ENCODE results near the gene KCNIP4. TPM values are rescaled to one million over a fixed set of nuclear protein-coding genes. Genes with fewer than 3 reads are reported as not detected.

The KCNIP4 gene
- total and polyA plus RNA-seq, 2 of the 8 experiments (the other 6 are each of a cell fraction or from before 2014, with no cell fraction given), result 0.06 TPM; not detected in 1

DNA sequence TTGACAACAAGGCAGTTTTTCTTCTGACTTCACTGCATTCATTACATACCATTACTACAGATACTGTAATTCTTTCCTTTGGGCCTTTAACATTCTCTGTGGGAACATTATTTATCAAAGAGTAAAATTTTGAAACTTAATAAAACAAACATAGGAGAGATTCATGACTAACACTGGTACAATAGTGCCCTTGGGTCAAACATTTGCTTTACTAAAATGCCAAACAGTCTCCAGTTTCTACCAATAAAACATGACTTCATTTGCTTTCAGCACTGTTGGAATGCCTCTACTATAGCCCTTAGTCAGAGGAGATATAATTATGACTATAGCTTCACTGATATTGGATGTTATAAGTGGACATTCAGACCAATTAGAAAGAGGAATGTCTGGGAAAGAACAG is 766.9 kb downstream of the KCNIP4 start:
- no peak for DNase-seq (ENCODE audit: low read depth in 1 of 2, low spot score in 2 of 2)
- Histone ChIP-seq H4K5ac (ENCODE audit: insufficient read length, low read depth, low read length) (no peak overlapping the region), H2BK12ac (ENCODE audit: low read depth, low read length) (no peak overlapping the region), H3K56ac (replicated peaks; ENCODE audit: insufficient read length, low read depth, low read length) (no peak overlapping the region), H3K23ac (ENCODE audit: insufficient read length) (no peak overlapping the region), H3K4me2 (ENCODE audit: insufficient read depth in 1 of 2, low read depth in 2 of 2, low read length in 2 of 2) (no peak overlapping the region), H3K4me1 (replicated peaks in 1 of 4; ENCODE audit: control insufficient read depth in 3 of 4, insufficient read depth in 4 of 4, low read length in 3 of 4) (no peaks in the 10 kb centered on the region), H3K9me3 (ENCODE audit: insufficient read depth in 2 of 2, low read depth in 1 of 2, low read length in 1 of 2) (no peaks in the 10 kb centered on the region), H3K18ac (ENCODE audit: extremely low read depth, low read length) (no peak overlapping the region), H3K23me2 (ENCODE audit: low read depth, low read length) (no peaks in the 10 kb centered on the region; the same call in 1 of the 2 replicates), H4K8ac (ENCODE audit: extremely low read depth, insufficient read depth, low read length) (no peak overlapping the region), H2AFZ (ENCODE audit: low read length) (no peak overlapping the region), H3K9ac (replicated peaks in 1 of 4; ENCODE audit: extremely low read depth in 1 of 4, low read depth in 3 of 4, low read length in 3 of 4) (no peak overlapping the region), H2BK120ac (replicated peaks; ENCODE audit: low read depth, low read length) (no peak overlapping the region), H2BK15ac (ENCODE audit: low read length) (no peak overlapping the region), H2BK5ac (ENCODE audit: low read depth, low read length) (no peak overlapping the region), H3K4ac (replicated peaks; ENCODE audit: insufficient read length, low read depth, low read length) (no peak overlapping the region), H2BK20ac (ENCODE audit: low read length) (no peak overlapping the region), H3K79me2 (ENCODE audit: control insufficient read depth in 1 of 2, insufficient read depth in 2 of 2, low read length in 2 of 2) (no peaks in the 10 kb centered on the region), H3K27me3 (replicated peaks in 1 of 4; ENCODE audit: control insufficient read depth in 3 of 4, extremely low read depth in 1 of 4, insufficient read depth in 3 of 4, low read length in 3 of 4) (no peaks in the 10 kb centered on the region), H4K20me1 (replicated peaks in 1 of 2; ENCODE audit: control insufficient read depth in 1 of 2, insufficient read depth in 2 of 2, low read length in 2 of 2) (no peaks in the 10 kb centered on the region), H3K27ac (ENCODE audit: low read depth, low read length) (no peak overlapping the region), H2AK5ac (ENCODE audit: low read depth, low read length) (no peak overlapping the region), H4K91ac (replicated peaks; ENCODE audit: insufficient read length, low read length) (no peak overlapping the region), H3K79me1 (ENCODE audit: low read depth, low read length) (no peaks in the 10 kb centered on the region), H3K36me3 (ENCODE audit: control insufficient read depth in 2 of 4, insufficient read depth in 4 of 4, low read length in 3 of 4) (no peaks in the 10 kb centered on the region), H3K4me3 (ENCODE audit: extremely low read depth in 1 of 4, insufficient read depth in 2 of 4, low read depth in 3 of 4, low read length in 4 of 4) (no peak overlapping the region), H3K14ac (ENCODE audit: insufficient read length) (no peak overlapping the region)
- CTCF ChIA-PET (ENCODE audit: partially characterized antibody), result interaction anchor here (1.4 kb wide), 1 partner anchor 23 kb away, joined by 3 read pairs; no protein-coding TSS in a partner anchor
- no peak for FAIRE-seq
- POLR2A ChIA-PET (ENCODE audit: partially characterized antibody), result no interaction called here
- TF ChIP-seq RNF2 (IDR thresholded peaks at IDR 0.05; ENCODE audit: borderline replicate concordance, low read depth, low read length, missing control alignments, poor library complexity, severe bottlenecking) (no peak), POU5F1 (IDR thresholded peaks at IDR 0.05; ENCODE audit: low read depth, low read length) (no peak), GTF2F1 (IDR thresholded peaks at IDR 0.05; ENCODE audit: borderline replicate concordance, low read depth, low read length) (no peak), TAF1 (IDR thresholded peaks at IDR 0.05; ENCODE audit: low read depth, low read length) (no peak), SIRT6 (IDR thresholded peaks at IDR 0.05; ENCODE audit: low read length) (no peak), POLR2A (IDR thresholded peaks at IDR 0.05; ENCODE audit: control extremely low read depth in 1 of 2, low read depth in 2 of 2, low read length in 2 of 2) (no peak), PHF8 (conservative IDR thresholded peaks at IDR 0.05; ENCODE audit: low read depth, low read length) (no peak), GABPA (IDR thresholded peaks at IDR 0.05; ENCODE audit: borderline replicate concordance, insufficient read depth, low read length) (no peak), SP2 (IDR thresholded peaks at IDR 0.05; ENCODE audit: low read length) (no peak), CHD1 (IDR thresholded peaks at IDR 0.05; ENCODE audit: low read depth, low read length) (no peak), KDM1A (IDR thresholded peaks at IDR 0.05; ENCODE audit: borderline replicate concordance, low read length) (no peak), SP4 (IDR thresholded peaks at IDR 0.05; ENCODE audit: low read length) (no peak), SAP30 (IDR thresholded peaks at IDR 0.05; ENCODE audit: insufficient read depth, insufficient replicate concordance, low read length) (no peak), ZNF274 (IDR thresholded peaks at IDR 0.05; ENCODE audit: borderline replicate concordance, extremely low read depth, low read length) (no peak), EGR1 (IDR thresholded peaks at IDR 0.05; ENCODE audit: borderline replicate concordance, low read depth, low read length) (no peak), SRF (IDR thresholded peaks at IDR 0.05; ENCODE audit: low read depth, low read length) (no peak)
- TF ChIP-seq, protein P1, sequence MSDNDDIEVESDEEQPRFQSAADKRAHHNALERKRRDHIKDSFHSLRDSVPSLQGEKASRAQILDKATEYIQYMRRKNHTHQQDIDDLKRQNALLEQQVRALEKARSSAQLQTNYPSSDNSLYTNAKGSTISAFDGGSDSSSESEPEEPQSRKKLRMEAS (IDR thresholded peaks at IDR 0.05), result no peak

Data from H1 (cell line).